Gastrocnemius medialis (tissue), 4 donors: ENCODE results near the gene WDR70. TPM values are rescaled to one million over a fixed set of nuclear protein-coding genes. Genes with fewer than 3 reads are reported as not detected.

ENCODE experiments used
- ATAC-seq, 2 donors: fragments of 150-250 bp; one replicate each; pipeline ENCODE4 v1.9.1; 2016
- DNase-seq, 2 donors: peaks; one replicate each; pipeline ENCODE4 v3.0.0-alpha.2; 2019
- H3K27ac ChIP-seq, 4 donors: fragments of 200-600 bp; sonication (generic); 1 replicate in 1 of 4; 2 replicates in 3 of 4; pipeline ENCODE4 v1.5.1; 2016 to 2018; ENCODE audit warnings: mild to moderate bottlenecking in 2 of 4, moderate library complexity in 1 of 4
- H3K27me3 ChIP-seq, 3 donors: fragments of 200-600 bp; sonication (generic) in 2 of 3; 1 replicate in 1 of 3; 2 replicates in 2 of 3; pipeline versions ENCODE4 v1.5.1 to v1.6.0; 2016 to 2019; ENCODE audit warnings: mild to moderate bottlenecking in 1 of 3, moderate library complexity in 1 of 3
- H3K36me3 ChIP-seq, 2 donors: fragments of 200-600 bp; sonication (generic) in 1 of 2; one replicate each; pipeline ENCODE4 v1.5.1; 2017 to 2018
- H3K4me1 ChIP-seq, 2 donors: fragments of 200-600 bp; sonication (generic) in 1 of 2; one replicate each; pipeline ENCODE4 v1.5.1; 2016 to 2017; ENCODE audit warnings: mild to moderate bottlenecking in 2 of 2
- H3K4me3 ChIP-seq, 4 donors: fragments of 200-600 bp; sonication (generic) in 3 of 4; 1 replicate in 1 of 4; 2 replicates in 3 of 4; pipeline ENCODE4 v1.5.1; 2016 to 2019; ENCODE audit warnings: mild to moderate bottlenecking in 2 of 4
- H3K9me3 ChIP-seq, 3 donors: fragments of 200-600 bp; sonication (generic) in 2 of 3; 1 replicate in 1 of 3; 2 replicates in 2 of 3; pipeline ENCODE4 v1.5.1; 2016 to 2019
- POLR2A ChIP-seq, 2 donors: fragments of 450-650 bp; IDR thresholded peaks; one replicate each; pipeline ENCODE4 v1.6.1; 2017; ENCODE audit warnings: antibody characterized with exemption in 2 of 2, mild to moderate bottlenecking in 2 of 2, moderate library complexity in 2 of 2
- in situ Hi-C, 4 donors: fragments of 200-750 bp; cut with MboI; loops; one replicate each; pipeline versions ENCODE4 v1.15.0 to v1.8.0; 2017; ENCODE audit warnings: low sequenced_read_pairs in 4 of 4
- intact Hi-C: fragments of 100-400 bp; cut with DNase I; formaldehyde crosslinking; loops from one replicate; pipeline ENCODE4 v1.15.1; 2023; ENCODE audit warnings: low total_unique reads
- total RNA-seq, 4 donors: library from RNA; depleted of rRNA; stranded (reverse); fragments of >200 nt; gene quantifications; one replicate each; pipeline versions ENCODE4 v1.1.0 to v1.2.3, GENCODE V29; 2016
- TF ChIP-seq, protein P1 (sequence below), 5 experiments: fragments of 450-650 bp in 3 of 5; fragments of 200-600 bp in 2 of 5; sonication (generic) in 2 of 5; IDR thresholded peaks in 4 of 5; conservative IDR thresholded peaks in 1 of 5; 1 replicate in 4 of 5; 2 replicates in 1 of 5; pipeline ENCODE4 v1.5.1; 2016 to 2019; ENCODE audit warnings: antibody characterized with exemption in 5 of 5, mild to moderate bottlenecking in 3 of 5, moderate library complexity in 3 of 5

Gene WDR70
- total RNA-seq, 4 donors from 2014 or later = 15.9 to 24.8 (median 21.5) TPM

DNA sequence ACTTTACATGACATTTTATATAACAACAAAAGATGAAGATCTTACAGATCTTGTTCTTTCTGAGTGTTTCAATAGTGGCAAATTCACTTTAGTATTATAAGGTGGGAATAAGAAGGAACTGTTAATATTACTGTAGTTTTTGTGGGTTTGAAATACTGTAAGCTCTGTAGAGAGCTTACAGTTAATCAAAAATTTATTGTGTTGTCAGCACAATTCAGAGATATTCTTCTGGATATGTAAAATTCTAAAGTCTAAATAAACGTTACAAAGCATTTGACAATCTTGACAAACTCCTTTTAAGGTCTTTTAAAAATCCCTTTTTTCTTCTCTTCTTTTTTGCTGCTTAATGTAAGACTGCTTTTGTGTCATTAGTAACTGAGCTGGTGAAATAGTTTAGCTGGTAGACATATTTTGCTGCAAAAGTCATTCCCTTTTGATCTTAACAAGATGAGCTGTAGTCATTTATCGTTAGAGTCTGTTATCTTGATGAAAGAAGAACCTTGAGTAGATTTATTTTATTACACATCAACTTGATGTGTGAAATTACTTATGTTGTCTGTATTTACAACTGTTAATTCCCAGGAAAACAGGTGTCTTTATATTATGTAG lies 186.0 kb downstream of the WDR70 start:
- H3K27me3 ChIP-seq = no peaks in the 10 kb centered on the region
- ATAC-seq = no peak
- H3K4me1 ChIP-seq = peaks cover 18 to 51% of the 10 kb centered on the region in 2 donors
- peak overlapping the region in 1 of 4 donors; percentile 57 for H3K27ac ChIP-seq
- H3K36me3 ChIP-seq = no peaks in the 10 kb centered on the region
- no peak overlapping the region for H3K4me3 ChIP-seq
- in situ Hi-C loops (no loop called here), intact Hi-C loops (no loop called here)
- no peaks in the 10 kb centered on the region for H3K9me3 ChIP-seq
- DNase-seq = no peak
- TF ChIP-seq, protein P1, sequence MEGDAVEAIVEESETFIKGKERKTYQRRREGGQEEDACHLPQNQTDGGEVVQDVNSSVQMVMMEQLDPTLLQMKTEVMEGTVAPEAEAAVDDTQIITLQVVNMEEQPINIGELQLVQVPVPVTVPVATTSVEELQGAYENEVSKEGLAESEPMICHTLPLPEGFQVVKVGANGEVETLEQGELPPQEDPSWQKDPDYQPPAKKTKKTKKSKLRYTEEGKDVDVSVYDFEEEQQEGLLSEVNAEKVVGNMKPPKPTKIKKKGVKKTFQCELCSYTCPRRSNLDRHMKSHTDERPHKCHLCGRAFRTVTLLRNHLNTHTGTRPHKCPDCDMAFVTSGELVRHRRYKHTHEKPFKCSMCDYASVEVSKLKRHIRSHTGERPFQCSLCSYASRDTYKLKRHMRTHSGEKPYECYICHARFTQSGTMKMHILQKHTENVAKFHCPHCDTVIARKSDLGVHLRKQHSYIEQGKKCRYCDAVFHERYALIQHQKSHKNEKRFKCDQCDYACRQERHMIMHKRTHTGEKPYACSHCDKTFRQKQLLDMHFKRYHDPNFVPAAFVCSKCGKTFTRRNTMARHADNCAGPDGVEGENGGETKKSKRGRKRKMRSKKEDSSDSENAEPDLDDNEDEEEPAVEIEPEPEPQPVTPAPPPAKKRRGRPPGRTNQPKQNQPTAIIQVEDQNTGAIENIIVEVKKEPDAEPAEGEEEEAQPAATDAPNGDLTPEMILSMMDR (IDR thresholded peaks at IDR 0.05 in 4 of 5, conservative IDR thresholded peaks at IDR 0.05 in 1 of 5) = no peak
- TF ChIP-seq POLR2A (IDR thresholded peaks at IDR 0.05) = no peak

DNA sequence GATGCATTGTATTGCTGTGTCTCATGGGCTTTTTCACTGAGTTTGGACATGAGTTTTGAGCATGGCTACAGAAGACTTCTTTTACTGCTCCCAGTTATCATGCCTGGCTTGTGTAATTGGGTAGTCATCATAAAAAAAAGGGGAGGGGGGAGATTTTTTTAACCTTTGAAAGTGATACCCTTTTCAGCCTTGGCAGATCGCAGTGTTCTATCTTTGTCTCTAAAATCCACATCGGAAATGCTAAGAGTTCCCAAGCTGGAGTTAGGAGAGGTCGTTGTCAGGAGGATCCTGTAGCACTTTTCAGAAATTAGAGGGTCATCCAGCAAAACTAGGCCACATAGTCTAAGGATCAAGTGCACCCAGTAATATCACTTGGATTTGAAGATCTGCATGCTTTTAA lies 188.4 kb downstream of the WDR70 start:
- intact Hi-C loops = no loop called here
- ATAC-seq = peak; percentile 29 to 48
- no peaks in the 10 kb centered on the region for H3K36me3 ChIP-seq
- H3K27me3 ChIP-seq = no peaks in the 10 kb centered on the region
- H3K4me3 ChIP-seq = no peak overlapping the region
- no peaks in the 10 kb centered on the region for H3K9me3 ChIP-seq
- TF ChIP-seq POLR2A (IDR thresholded peaks at IDR 0.05) = no peak
- TF ChIP-seq, protein P1 (IDR thresholded peaks at IDR 0.05 in 4 of 5, conservative IDR thresholded peaks at IDR 0.05 in 1 of 5) = no peak
- peak overlapping the region; percentile 15 to 85 (median 56) for H3K27ac ChIP-seq
- peaks cover 18 to 65% of the 10 kb centered on the region in 2 donors for H3K4me1 ChIP-seq
- no peak for DNase-seq
- in situ Hi-C loops = no loop called here

DNA sequence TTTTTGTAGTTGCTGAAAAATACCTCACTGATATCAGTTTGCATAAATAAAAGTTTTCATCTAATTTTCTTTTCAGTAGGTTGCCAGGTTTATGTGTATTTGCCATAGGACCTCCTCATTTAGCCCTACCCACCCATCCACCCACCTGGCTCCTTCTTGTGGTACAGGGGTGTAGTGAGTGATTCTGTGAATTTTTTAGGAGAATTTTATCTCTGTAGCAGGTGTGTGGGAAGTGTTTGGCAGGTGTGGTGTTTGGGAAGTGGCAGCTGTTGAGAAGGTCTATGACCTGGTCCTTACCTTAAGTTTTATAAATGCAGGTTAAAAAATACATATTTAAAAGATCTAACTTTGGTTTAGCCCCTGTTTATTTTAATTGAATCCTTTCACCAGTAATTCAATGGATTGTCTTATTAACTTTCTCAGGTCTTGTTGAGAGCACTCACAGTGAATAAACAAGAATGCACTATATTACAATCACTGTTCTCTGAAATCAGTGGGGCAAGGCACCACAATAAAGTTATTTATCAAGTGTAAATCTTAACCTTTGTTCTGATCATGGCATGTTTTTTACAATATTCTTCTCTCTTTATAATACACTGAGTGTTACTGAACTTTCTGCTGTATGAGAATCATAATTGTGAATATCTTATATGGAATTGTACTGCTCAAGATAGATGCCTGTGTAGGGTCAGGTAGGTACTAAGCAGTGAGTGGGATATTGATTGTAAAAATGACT lies 189.1 kb downstream of the WDR70 start:
- no peak for ATAC-seq
- Histone ChIP-seq H3K9me3 (no peaks in the 10 kb centered on the region), H3K27ac (peak overlapping the region; percentile 15 to 85 (median 56)), H3K27me3 (no peaks in the 10 kb centered on the region), H3K4me1 (peaks cover 18 to 65% of the 10 kb centered on the region in 2 donors), H3K4me3 (no peak overlapping the region), H3K36me3 (no peaks in the 10 kb centered on the region)
- in situ Hi-C loops = no loop called here
- intact Hi-C loops = no loop called here
- TF ChIP-seq, protein P1 (IDR thresholded peaks at IDR 0.05 in 4 of 5, conservative IDR thresholded peaks at IDR 0.05 in 1 of 5) = no peak
- TF ChIP-seq POLR2A (IDR thresholded peaks at IDR 0.05) = no peak
- DNase-seq = no peak

DNA sequence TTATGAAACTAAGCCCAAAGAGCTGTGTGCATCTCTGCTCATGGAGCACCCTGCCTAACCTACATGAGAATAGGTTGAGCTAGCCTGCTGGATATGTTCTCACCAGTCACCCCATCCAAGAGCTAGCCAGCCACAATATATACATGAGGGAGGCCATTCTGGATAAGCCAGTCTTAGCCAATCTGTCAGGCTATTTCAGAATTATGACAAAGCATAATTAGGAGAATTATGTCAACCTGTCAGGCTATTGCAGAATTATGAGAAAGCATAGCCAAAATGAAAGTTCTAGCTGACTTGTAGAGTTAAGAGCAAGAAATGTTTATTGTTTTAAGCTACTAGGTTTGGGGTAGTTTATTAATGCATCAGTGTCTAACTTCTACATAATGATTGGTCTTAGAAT lies 189.8 kb downstream of the WDR70 start:
- TF ChIP-seq, protein P1 (IDR thresholded peaks at IDR 0.05 in 4 of 5, conservative IDR thresholded peaks at IDR 0.05 in 1 of 5) = no peak
- TF ChIP-seq POLR2A (IDR thresholded peaks at IDR 0.05) = no peak
- Histone ChIP-seq H3K27me3 (no peaks in the 10 kb centered on the region), H3K9me3 (no peaks in the 10 kb centered on the region), H3K4me1 (peaks cover 18 to 65% of the 10 kb centered on the region in 2 donors), H3K27ac (peak overlapping the region in 3 of 4 donors; percentile 53 to 85 (median 60)), H3K36me3 (no peaks in the 10 kb centered on the region), H3K4me3 (no peak overlapping the region)
- in situ Hi-C loops = no loop called here
- ATAC-seq (peak; percentile 12 to 51), DNase-seq (no peak)
- intact Hi-C loops = no loop called here
